GM12891 (cell line): Measurements from ENCODE around the gene TBX18.

Experiments used
- DNase-seq: peaks from one replicate; pipeline ENCODE4 v3.0.0; 2011; ENCODE audit warnings: low spot score; ENCODE audit not compliant: insufficient read length
- FAIRE-seq: peaks from 2 replicates; lab custom pipeline; 2011; peaks lifted over from hg19 to GRCh38; lab: Jason Lieb, UNC
- PAX5 ChIP-seq: IDR thresholded peaks from 2 replicates; pipeline ENCODE4 v1.6.1; 2011; ENCODE audit warnings: low read length, moderate library complexity, mild to moderate bottlenecking; ENCODE audit not compliant: insufficient read depth, severe bottlenecking
- POLR2A ChIP-seq: IDR thresholded peaks from 2 replicates; pipeline ENCODE4 v1.6.1; 2011; ENCODE audit warnings: low read depth, low read length, control low read depth
- POLR2AphosphoS5 ChIP-seq: IDR thresholded peaks from 2 replicates; pipeline ENCODE4 v1.6.1; 2011; ENCODE audit warnings: low read depth, low read length, control low read depth
- POU2F2 ChIP-seq: IDR thresholded peaks from 2 replicates; pipeline ENCODE4 v1.6.1; 2011; ENCODE audit warnings: low read depth, mild to moderate bottlenecking, control low read depth, low read length, moderate library complexity
- SPI1 ChIP-seq: IDR thresholded peaks from 2 replicates; pipeline ENCODE4 v1.6.1; 2011; ENCODE audit warnings: low read depth, low read length, control low read depth
- TAF1 ChIP-seq: IDR thresholded peaks from 2 replicates; pipeline ENCODE4 v1.6.1; 2011; ENCODE audit warnings: low read depth, low read length, control low read depth

TBX18 gene

GRCh38 chr6:84728602-84729001 is 35.8 kb downstream of the TBX18 start:
- FAIRE-seq (no peak), DNase-seq (no peak)
- TF ChIP-seq POLR2A: no peak
- TF ChIP-seq SPI1: no peak
- no peak for TF ChIP-seq POU2F2
- no peak for TF ChIP-seq PAX5
- TF ChIP-seq POLR2AphosphoS5: no peak
- no peak for TF ChIP-seq TAF1

GRCh38 chr6:84719152-84719551 is 45.2 kb downstream of the TBX18 start:
- no peak for FAIRE-seq
- TF ChIP-seq POLR2A (no peak), TAF1 (no peak), PAX5 (no peak), POU2F2 (no peak), SPI1 (no peak), POLR2AphosphoS5 (no peak)
- DNase-seq: no peak

- FAIRE-seq (no peak), DNase-seq (no peak)
- TF ChIP-seq POU2F2 (no peak), TAF1 (no peak), PAX5 (no peak), POLR2AphosphoS5 (no peak), SPI1 (no peak), POLR2A (no peak)
These were observed 46.1 kb downstream of the TBX18 start for GRCh38 chr6:84718038-84718955.

- no peak for FAIRE-seq
- DNase-seq: no peak
- TF ChIP-seq POLR2AphosphoS5 (no peak), TAF1 (no peak), PAX5 (no peak), SPI1 (no peak), POU2F2 (no peak), POLR2A (no peak)
These were observed 55.3 kb downstream of the TBX18 start for GRCh38 chr6:84709121-84709520.

- DNase-seq: no peak
- TF ChIP-seq TAF1: no peak
- no peak for TF ChIP-seq PAX5
- TF ChIP-seq POLR2A: no peak
- TF ChIP-seq SPI1: no peak
- TF ChIP-seq POLR2AphosphoS5: no peak
- no peak for FAIRE-seq
These were observed 57.2 kb downstream of the TBX18 start for GRCh38 chr6:84707171-84707570.

- DNase-seq (no peak), FAIRE-seq (no peak)
- no peak for TF ChIP-seq POLR2A
- no peak for TF ChIP-seq PAX5
- no peak for TF ChIP-seq POLR2AphosphoS5
- TF ChIP-seq POU2F2: no peak
- TF ChIP-seq TAF1: no peak
- no peak for TF ChIP-seq SPI1
These were observed 68.2 kb downstream of the TBX18 start for GRCh38 chr6:84696166-84696565.

- DNase-seq (no peak), FAIRE-seq (no peak)
- no peak for TF ChIP-seq POLR2AphosphoS5
- no peak for TF ChIP-seq SPI1
These were observed 72.3 kb downstream of the TBX18 start for GRCh38 chr6:84691978-84692623.

- DNase-seq: no peak
- no peak for FAIRE-seq
- TF ChIP-seq POLR2AphosphoS5: no peak
- TF ChIP-seq PAX5: no peak
- no peak for TF ChIP-seq TAF1
- TF ChIP-seq POLR2A: no peak
- TF ChIP-seq POU2F2: no peak
- TF ChIP-seq SPI1: no peak
These were observed 76.1 kb downstream of the TBX18 start for GRCh38 chr6:84688141-84688873.

- no peak for TF ChIP-seq TAF1
- TF ChIP-seq POU2F2: no peak
- no peak for TF ChIP-seq PAX5
- no peak for TF ChIP-seq POLR2AphosphoS5
- TF ChIP-seq SPI1: no peak
- TF ChIP-seq POLR2A: no peak
- DNase-seq: no peak
- no peak for FAIRE-seq
These were observed 77.0 kb downstream of the TBX18 start for GRCh38 chr6:84687431-84687830.

GRCh38 chr6:84685983-84686584 is 78.3 kb downstream of the TBX18 start:
- no peak for TF ChIP-seq POLR2AphosphoS5
- TF ChIP-seq POU2F2: no peak
- no peak for TF ChIP-seq PAX5
- no peak for TF ChIP-seq SPI1
- no peak for TF ChIP-seq TAF1
- no peak for TF ChIP-seq POLR2A
- FAIRE-seq (no peak), DNase-seq (peak; percentile 7)
